GM23248 (cell line): Measurements from ENCODE around the gene TMEM154.

Source experiments
- EZH2 ChIP-seq: fragments of 200-600 bp; sonication (generic); IDR thresholded peaks from 2 replicates; pipeline ENCODE4 v1.6.1; 2018; ENCODE audit warnings: antibody characterized with exemption, mild to moderate bottlenecking; ENCODE audit not compliant: insufficient read depth, poor library complexity, severe bottlenecking
- EZH2phosphoT487 ChIP-seq: fragments of 200-600 bp; sonication (generic); IDR thresholded peaks from 2 replicates; pipeline ENCODE4 v1.6.1; 2018; ENCODE audit warnings: antibody characterized with exemption, moderate library complexity, mild to moderate bottlenecking, low read depth; ENCODE audit not compliant: insufficient read depth

DNA sequence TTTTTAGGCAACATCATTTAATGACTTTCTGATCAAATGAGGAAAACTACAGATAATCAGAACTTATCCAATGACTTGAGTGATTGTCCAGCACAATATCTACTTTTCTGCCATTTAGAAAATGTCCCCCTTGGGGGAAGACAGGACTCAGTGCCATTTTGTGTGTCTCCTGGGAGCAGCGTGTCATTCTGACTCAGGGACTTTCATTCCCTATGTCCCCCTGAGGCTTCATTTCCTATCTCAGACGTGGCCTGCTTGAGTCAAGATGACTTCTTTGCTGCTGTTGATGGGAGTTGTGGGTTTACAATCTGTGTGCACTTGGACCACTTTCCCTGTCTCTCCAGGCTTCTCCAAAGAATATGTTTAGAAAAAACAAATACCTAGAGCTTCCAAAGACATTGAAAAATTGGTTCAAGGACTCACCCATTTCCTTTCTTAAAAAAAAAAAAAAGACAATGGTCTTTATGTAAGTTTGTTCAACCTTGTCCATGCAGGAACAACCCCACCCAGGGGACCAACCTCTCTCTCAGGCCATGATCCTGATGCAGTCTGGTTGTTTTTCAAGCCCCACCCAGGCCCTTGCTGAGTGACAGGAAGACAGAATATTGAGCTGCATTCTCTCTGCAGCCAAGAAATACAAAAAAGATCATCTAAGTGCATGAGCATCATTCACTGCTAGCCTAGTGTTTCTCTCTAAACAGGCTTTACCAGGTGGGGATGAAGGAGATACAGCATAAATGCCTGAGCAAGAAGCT is 34.3 kb upstream of the TMEM154 start:
- no peak for TF ChIP-seq EZH2
- TF ChIP-seq EZH2phosphoT487, result no peak
